Measurements from ENCODE around the gene HPSE2.

DNA sequence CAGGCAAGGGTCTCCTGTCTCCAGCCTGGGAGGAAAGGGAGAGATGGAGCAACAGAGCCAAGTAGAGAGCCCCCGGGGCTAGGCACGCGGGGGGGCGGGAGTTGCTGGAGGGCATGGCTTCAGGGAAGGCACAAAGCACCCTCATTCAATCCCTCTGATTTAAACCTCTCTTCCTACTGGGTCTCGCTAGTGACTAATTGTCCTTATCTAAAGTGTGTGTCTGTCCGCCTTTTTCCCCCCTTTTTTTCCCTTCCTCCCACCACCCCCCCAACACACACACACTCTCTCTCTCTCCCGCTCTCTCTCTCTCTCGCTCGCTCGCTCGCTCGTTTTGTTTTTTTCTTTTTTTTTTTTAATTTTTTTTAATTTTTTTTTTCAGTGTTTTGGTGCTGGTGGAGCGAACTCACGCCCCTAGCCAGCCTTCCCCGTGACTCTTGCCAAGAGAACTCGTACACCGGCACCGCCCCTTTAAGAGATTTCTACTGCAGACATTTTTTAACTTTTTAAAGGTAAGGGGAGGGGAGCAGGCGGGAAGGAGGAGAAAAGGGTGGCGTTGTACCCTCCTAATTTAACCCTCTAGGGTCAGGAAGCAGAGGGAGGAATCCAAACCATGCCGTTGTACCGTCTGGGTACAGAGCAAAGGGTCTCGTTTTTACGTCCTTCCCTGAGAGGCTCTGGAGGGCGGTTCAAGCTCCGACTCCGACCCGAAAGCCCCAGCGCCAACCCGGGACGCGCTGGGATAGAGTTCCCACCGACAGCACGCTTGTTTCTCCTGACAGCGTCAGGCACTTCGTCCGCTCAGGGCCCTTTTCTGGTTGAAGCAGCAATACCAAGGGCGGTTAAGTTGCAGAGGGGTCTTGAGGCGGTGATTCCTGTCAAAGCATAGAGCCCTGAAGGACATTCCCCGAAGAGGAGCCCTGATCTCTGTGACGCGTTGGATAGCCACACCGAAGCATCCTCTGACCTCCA lies at the start of gene HPSE2:
- TF ChIP-seq SRF (IDR thresholded peaks at IDR 0.05; ENCODE audit: low read depth) (no peak), POLR2AphosphoS5 (IDR thresholded peaks at IDR 0.05; ENCODE audit: low read depth, low read length) (no peak), SIN3A (IDR thresholded peaks at IDR 0.05; ENCODE audit: low read depth) (no peak), ZNF274 (IDR thresholded peaks at IDR 0.05; ENCODE audit: low read depth, low read length) (no peak), SP1 (IDR thresholded peaks at IDR 0.05; ENCODE audit: low read depth) (no peak), CTCF (IDR thresholded peaks at IDR 0.05 in 2 of 3, conservative IDR thresholded peaks at IDR 0.05 in 1 of 3; ENCODE audit: borderline replicate concordance in 1 of 3, insufficient read depth in 1 of 3, low read depth in 2 of 3, low read length in 2 of 3) (no peak), RAD21 (IDR thresholded peaks at IDR 0.05; ENCODE audit: low read depth) (no peak), POLR2A (IDR thresholded peaks at IDR 0.05; ENCODE audit: borderline replicate concordance, extremely low read depth, insufficient read depth, insufficient read length) (no peak), YY1 (IDR thresholded peaks at IDR 0.05; ENCODE audit: extremely low read depth, insufficient replicate concordance, low read depth, low read length) (no peak), TCF7L2 (IDR thresholded peaks at IDR 0.05; ENCODE audit: borderline replicate concordance, extremely low read depth, insufficient read depth, insufficient read length) (no peak), CEBPB (IDR thresholded peaks at IDR 0.05; ENCODE audit: low read depth) (no peak), ELF1 (IDR thresholded peaks at IDR 0.05; ENCODE audit: borderline replicate concordance, low read depth) (no peak), EZH2phosphoT487 (IDR thresholded peaks at IDR 0.05; ENCODE audit: borderline replicate concordance) (no peak)
- TF ChIP-seq, protein P1, sequence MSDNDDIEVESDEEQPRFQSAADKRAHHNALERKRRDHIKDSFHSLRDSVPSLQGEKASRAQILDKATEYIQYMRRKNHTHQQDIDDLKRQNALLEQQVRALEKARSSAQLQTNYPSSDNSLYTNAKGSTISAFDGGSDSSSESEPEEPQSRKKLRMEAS (IDR thresholded peaks at IDR 0.05), result no peak

All from HCT116 (cell line).